Measurements from ENCODE around the gene SIRT5.

Gene SIRT5

GRCh38 chr6:13641315-13641714 lies 66.9 kb downstream of the SIRT5 start:
- DNase-seq = no peak

DNA sequence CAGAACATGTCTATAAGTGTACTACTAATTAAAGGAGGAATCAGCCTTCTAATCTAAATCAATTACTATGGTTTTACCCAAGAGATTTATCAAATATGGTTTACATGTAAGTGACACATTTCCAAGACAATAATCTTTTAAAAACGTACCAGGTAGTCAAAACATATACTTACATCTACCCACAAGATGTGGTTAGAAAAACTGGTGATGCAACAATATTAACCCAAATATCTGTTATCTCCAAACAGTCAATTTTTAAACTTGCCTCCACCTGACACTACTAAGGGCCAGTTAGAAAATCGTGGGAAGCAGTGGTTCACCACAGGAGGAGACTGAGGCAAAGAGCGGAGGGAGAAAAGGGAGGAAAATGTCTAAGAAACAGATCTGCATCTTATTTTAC lies 68.7 kb downstream of the SIRT5 start:
- DNase-seq = no peak

DNA sequence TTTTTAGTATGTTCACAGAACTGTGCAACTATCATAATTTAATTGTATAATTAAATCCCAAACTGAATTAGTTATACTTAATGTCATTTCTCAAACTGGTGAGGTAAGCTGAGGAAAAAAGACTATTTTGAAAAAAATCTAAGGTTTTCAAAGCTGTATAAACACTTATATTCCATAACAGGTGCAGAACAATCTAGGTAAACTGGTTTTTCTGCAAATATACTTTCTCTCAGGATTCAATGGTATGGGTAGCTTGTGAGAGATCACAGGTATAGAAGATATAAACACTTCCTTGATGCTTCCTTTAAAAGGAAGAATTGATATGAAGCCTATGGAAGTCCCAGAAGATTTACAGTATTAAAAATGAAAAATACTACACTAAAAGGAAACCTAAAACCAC lies 74.4 kb downstream of the SIRT5 start:
- no peak for DNase-seq

GRCh38 chr6:13649393-13649792 lies 75.0 kb downstream of the SIRT5 start:
- no peak for DNase-seq

- no peak for DNase-seq
These were observed 78.9 kb downstream of the SIRT5 start for GRCh38 chr6:13653296-13653695.

DNA sequence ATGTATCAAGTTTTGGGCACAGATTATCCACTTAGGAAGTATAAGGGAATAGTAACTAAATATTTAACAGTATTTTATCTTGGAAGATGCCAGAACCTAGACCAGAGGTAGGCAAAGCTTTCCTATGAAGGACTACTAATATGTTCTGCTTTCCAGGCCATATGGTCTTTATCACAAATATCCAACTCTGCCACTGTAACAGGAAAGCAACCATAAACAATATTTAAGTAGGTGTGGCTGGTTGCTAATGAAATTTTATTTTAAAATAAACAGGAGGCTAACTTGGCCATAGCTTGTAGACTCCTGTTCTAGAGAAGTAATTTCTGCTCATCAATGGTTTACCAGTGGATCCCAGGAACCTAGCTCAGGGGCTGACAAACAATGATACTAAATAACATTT lies 80.1 kb downstream of the SIRT5 start:
- DNase-seq = no peak

GRCh38 chr6:13655700-13656099 lies 81.3 kb downstream of the SIRT5 start:
- no peak for DNase-seq

DNA sequence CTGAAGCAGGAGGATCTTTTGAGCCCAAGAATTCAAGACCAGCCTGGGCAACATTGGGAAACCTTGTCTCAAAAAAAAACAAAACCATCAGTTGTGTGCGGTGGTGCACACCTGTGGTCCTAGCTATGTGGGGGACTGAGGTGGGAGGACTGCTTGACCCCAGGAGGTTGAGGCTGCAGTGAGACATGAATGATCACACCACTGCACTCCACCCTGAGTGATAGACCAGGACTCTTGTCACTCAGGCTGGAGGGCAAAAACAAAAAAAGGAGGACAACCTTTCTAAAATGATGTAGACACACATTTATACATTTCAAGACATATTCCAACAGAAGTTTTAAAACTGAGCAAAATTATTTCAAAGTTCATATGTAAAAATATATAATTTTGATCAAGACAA lies 85.9 kb downstream of the SIRT5 start:
- DNase-seq = no peak

DNA sequence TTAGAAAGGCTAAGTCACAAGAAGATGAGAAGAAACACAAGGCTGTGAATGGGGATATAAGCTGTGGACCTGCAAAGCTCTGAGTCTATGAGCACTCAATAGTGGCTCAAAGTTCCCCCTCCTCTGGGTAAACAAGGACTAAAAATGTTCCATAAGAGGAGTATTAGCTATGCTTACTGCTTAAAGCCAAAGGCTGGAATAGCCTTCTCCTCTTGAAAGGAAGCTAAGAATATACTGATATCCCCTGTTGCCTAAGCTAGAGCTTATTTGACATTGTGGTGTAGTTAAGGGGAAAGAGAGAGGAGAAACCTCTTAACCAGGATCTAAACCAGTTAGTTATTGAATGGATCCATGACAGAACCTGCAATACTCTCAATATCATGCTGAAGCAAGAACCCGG lies 86.5 kb downstream of the SIRT5 start:
- no peak for DNase-seq

DNA sequence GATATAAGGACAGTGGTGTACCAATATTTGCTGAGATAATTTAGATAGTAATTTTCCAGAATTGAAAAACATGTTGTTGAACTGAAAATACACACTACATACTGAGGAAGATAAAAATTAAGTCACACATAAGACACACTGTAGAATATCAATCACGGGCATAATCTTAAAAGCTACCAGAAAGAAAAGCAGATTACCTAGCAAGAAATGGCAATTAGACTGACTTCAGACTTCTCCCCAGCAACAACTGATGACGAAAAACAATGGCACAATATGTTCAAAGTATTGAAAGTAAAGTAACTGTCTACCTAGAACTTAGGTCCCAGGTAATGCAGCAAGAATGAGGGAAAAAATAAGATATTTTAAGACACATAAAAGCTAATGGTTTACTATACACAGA lies 87.2 kb downstream of the SIRT5 start:
- DNase-seq = no peak

DNA sequence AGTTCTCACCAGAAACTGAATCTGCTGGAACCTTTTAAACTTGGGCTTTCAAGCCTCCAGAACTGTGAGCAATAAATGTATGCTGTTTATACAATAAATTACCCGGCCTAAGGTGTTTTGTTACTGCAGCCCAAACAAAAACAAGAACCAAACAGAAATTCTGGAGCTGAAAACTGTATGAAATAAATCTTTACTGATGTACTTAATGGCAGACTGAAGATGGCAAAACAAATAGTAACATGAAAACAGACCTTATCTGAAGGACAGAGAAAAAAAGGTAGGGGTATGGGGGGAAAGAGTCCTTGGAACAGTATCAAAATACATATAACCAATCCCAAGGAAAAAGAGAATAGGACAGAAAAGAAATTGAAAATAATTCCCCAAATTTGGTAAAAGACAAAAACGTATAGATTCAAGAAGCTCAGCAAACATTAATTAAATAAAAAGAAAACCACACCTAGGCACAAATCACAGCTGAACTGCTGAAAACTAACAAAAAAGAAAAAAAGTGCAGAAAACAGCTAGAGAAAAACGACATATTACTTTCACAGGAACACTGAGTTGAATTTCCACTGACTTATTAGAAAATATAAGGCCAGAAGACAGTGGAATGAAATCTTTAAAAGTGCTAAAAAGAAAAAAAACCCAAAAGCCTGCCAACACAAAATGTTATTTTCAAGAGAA lies 88.4 kb downstream of the SIRT5 start:
- no peak for DNase-seq

- no peak for DNase-seq
These were observed 89.6 kb downstream of the SIRT5 start for GRCh38 chr6:13663986-13664385.
